Measurements from ENCODE around the gene PHF11.

DNA sequence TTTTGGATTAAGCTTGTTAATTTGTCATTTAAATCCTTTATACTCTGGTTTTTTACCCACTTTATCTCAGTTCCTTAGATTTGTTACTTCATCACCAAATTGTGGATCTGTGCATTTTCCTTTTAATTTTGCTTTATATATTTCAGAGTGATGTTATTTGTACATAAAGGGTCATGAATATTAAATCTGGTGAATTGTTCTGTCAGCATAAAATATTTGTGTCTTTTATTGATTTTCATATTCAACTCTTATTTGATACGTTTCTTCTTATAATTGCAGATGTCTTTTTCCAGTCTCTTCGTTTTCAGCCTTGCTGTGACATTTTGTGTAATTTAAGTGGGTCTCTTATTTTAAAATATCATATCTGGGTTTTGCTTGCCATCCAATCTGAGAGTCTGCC lies 47.0 kb upstream of the PHF11 start:
- TF ChIP-seq, protein P1, sequence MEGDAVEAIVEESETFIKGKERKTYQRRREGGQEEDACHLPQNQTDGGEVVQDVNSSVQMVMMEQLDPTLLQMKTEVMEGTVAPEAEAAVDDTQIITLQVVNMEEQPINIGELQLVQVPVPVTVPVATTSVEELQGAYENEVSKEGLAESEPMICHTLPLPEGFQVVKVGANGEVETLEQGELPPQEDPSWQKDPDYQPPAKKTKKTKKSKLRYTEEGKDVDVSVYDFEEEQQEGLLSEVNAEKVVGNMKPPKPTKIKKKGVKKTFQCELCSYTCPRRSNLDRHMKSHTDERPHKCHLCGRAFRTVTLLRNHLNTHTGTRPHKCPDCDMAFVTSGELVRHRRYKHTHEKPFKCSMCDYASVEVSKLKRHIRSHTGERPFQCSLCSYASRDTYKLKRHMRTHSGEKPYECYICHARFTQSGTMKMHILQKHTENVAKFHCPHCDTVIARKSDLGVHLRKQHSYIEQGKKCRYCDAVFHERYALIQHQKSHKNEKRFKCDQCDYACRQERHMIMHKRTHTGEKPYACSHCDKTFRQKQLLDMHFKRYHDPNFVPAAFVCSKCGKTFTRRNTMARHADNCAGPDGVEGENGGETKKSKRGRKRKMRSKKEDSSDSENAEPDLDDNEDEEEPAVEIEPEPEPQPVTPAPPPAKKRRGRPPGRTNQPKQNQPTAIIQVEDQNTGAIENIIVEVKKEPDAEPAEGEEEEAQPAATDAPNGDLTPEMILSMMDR (IDR thresholded peaks at IDR 0.05) = no peak
- no peak for TF ChIP-seq POLR2A (IDR thresholded peaks at IDR 0.05)
